Measurements from ENCODE around the gene USP17L15. TPM values are rescaled to one million over a fixed set of nuclear protein-coding genes. Genes with fewer than 3 reads are reported as not detected.
"Not testable (repeated sequence)": the region's sequence is repeated elsewhere in the genome, so short reads cannot be mapped to it uniquely, and the experiment has no call there.

The USP17L15 gene, protein sequence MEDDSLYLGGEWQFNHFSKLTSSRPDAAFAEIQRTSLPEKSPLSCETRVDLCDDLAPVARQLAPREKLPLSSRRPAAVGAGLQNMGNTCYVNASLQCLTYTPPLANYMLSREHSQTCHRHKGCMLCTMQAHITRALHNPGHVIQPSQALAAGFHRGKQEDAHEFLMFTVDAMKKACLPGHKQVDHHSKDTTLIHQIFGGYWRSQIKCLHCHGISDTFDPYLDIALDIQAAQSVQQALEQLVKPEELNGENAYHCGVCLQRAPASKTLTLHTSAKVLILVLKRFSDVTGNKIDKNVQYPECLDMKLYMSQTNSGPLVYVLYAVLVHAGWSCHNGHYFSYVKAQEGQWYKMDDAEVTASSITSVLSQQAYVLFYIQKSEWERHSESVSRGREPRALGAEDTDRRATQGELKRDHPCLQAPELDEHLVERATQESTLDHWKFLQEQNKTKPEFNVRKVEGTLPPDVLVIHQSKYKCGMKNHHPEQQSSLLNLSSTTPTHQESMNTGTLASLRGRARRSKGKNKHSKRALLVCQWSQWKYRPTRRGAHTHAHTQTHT
- total RNA-seq = not detected

DNA sequence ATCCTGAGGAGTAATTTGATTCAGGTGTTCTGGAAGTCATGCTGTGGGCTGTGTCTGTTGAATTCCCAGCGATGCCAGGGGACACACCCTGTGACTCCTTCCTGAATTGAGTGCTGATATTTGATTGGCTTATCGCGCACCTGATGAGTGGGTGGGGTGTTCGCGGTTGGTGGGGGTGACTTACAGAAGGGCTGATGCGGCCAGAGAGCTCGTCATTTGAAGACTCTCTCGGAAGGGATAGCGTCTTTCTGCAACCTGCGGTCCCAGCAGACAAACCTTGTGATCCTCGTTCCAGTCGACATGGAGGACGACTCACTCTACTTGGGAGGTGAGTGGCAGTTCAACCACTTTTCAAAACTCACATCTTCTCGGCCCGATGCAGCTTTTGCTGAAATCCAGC, at the start of gene USP17L15:
TSS of gene USP17L15 (plus strand) at position 301 of the 400 bp plus-strand sequence. CDS start at position 301, 0 bp downstream.
- H3K4me3 Mint-ChIP-seq; CTCF ChIA-PET; ATAC-seq; H3K4me1 Mint-ChIP-seq; H3K9me3 Mint-ChIP-seq (ENCODE audit: low read depth); H3K27ac Mint-ChIP-seq; H3K27me3 Mint-ChIP-seq; H3K36me3 Mint-ChIP-seq; DNase-seq: not testable (repeated sequence)

DNA sequence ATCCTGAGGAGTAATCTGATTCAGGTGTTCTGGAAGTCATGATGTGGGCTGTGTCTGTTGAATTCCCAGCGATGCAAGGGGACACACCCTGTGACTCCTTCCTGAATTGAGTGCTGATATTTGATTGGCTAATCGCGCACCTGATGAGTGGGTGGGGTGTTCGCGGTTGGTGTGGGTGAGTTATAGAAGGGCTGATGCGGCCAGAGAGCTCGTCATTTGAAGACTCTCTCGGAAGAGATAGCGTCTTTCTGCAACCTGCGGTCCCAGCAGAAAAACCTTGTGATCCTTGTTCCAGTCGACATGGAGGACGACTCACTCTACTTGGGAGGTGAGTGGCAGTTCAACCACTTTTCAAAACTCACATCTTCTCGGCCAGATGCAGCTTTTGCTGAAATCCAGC, 23.8 kb upstream of the USP17L15 start, which contains the start of gene USP17L10:
TSS of gene USP17L10 (plus strand) at position 301 of the 400 bp plus-strand sequence. CDS start at position 301, 0 bp downstream.
- H3K27ac Mint-ChIP-seq; CTCF ChIA-PET; H3K36me3 Mint-ChIP-seq; H3K4me1 Mint-ChIP-seq; H3K4me3 Mint-ChIP-seq; H3K27me3 Mint-ChIP-seq; ATAC-seq; DNase-seq; H3K9me3 Mint-ChIP-seq (ENCODE audit: low read depth): not testable (repeated sequence)

DNA sequence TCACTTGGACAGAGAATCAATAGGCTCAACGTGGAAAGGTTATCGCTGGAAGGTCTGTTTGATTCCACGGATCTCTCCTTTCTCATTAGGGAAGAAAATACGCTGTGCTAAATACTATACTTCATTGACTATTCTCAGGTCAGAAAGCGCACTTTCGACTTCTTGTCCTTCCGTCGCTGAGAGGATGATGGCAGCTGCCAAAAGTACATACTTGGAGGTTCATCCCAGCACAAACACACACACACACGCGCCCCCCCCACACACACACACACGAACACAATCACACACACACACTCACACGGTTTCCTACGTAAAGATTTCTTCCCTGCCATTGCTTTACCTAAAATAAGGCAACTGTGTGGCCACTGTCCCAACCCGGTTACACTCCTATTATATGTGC, 19.5 kb upstream of the USP17L15 start:
- H3K4me1 Mint-ChIP-seq = not testable (repeated sequence)
- DNase-seq = peak; percentile 19

DNA sequence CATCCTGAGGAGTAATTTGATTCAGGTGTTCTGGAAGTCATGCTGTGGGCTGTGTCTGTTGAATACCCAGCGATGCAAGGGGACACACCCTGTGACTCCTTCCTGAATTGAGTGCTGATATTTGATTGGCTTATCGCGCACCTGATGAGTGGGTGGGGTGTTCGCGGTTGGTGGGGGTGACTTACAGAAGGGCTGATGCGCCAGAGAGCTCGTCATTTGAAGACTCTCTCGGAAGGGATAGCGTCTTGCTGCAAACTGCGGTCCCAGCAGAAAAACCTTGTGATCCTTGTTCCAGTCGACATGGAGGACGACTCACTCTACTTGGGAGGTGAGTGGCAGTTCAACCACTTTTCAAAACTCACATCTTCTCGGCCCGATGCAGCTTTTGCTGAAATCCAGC, 19.1 kb upstream of the USP17L15 start, which contains the start of gene USP17L11:
TSS of gene USP17L11 (plus strand) at position 301 of the 400 bp plus-strand sequence. CDS start at position 301, 0 bp downstream.
- H3K4me1 Mint-ChIP-seq; H3K9me3 Mint-ChIP-seq (ENCODE audit: low read depth); H3K27me3 Mint-ChIP-seq; H3K27ac Mint-ChIP-seq; CTCF ChIA-PET; H3K4me3 Mint-ChIP-seq; DNase-seq; ATAC-seq; H3K36me3 Mint-ChIP-seq: not testable (repeated sequence)

More for the DNA sequence above, 19.5 kb upstream of the USP17L15 start:
- H3K27ac Mint-ChIP-seq; H3K9me3 Mint-ChIP-seq (ENCODE audit: low read depth); CTCF ChIA-PET; ATAC-seq; H3K27me3 Mint-ChIP-seq; H3K4me3 Mint-ChIP-seq; H3K36me3 Mint-ChIP-seq: not testable (repeated sequence)

DNA sequence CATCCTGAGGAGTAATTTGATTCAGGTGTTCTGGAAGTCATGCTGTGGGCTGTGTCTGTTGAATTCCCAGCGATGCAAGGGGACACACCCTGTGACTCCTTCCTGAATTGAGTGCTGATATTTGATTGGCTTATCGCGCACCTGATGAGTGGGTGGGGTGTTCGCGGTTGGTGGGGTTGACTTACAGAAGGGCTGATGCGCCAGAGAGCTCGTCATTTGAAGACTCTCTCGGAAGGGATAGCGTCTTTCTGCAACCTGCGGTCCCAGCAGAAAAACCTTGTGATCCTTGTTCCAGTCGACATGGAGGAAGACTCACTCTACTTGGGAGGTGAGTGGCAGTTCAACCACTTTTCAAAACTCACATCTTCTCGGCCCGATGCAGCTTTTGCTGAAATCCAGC, 14.3 kb upstream of the USP17L15 start, which contains the start of gene USP17L12:
TSS of gene USP17L12 (plus strand) at position 301 of the 400 bp plus-strand sequence. CDS start at position 301, 0 bp downstream.
- H3K4me1 Mint-ChIP-seq; H3K36me3 Mint-ChIP-seq; H3K27ac Mint-ChIP-seq; CTCF ChIA-PET; H3K4me3 Mint-ChIP-seq; H3K9me3 Mint-ChIP-seq (ENCODE audit: low read depth); ATAC-seq; H3K27me3 Mint-ChIP-seq; DNase-seq: not testable (repeated sequence)

DNA sequence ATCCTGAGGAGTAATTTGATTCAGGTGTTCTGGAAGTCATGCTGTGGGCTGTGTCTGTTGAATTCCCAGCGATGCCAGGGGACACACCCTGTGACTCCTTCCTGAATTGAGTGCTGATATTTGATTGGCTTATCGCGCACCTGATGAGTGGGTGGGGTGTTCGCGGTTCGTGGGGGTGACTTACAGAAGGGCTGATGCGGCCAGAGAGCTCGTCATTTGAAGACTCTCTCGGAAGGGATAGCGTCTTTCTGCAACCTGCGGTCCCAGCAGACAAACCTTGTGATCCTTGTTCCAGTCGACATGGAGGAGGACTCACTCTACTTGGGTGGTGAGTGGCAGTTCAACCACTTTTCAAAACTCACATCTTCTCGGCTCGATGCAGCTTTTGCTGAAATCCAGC, 9.6 kb upstream of the USP17L15 start, which contains the start of gene USP17L13:
TSS of gene USP17L13 (plus strand) at position 301 of the 400 bp plus-strand sequence. CDS start at position 301, 0 bp downstream.
- H3K36me3 Mint-ChIP-seq; H3K27me3 Mint-ChIP-seq; ATAC-seq; DNase-seq; H3K4me1 Mint-ChIP-seq; H3K9me3 Mint-ChIP-seq (ENCODE audit: low read depth); H3K27ac Mint-ChIP-seq; CTCF ChIA-PET; H3K4me3 Mint-ChIP-seq: not testable (repeated sequence)

DNA sequence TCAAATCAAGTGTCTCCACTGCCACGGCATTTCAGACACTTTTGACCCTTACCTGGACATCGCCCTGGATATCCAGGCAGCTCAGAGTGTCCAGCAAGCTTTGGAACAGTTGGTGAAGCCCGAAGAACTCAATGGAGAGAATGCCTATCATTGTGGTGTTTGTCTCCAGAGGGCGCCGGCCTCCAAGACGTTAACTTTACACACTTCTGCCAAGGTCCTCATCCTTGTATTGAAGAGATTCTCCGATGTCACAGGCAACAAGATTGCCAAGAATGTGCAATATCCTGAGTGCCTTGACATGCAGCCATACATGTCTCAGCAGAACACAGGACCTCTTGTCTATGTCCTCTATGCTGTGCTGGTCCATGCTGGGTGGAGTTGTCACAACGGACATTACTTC, 3.9 kb upstream of the USP17L15 start:
- not testable (repeated sequence) for H3K9me3 Mint-ChIP-seq (ENCODE audit: low read depth)
- peak; percentile 36 for DNase-seq

DNA sequence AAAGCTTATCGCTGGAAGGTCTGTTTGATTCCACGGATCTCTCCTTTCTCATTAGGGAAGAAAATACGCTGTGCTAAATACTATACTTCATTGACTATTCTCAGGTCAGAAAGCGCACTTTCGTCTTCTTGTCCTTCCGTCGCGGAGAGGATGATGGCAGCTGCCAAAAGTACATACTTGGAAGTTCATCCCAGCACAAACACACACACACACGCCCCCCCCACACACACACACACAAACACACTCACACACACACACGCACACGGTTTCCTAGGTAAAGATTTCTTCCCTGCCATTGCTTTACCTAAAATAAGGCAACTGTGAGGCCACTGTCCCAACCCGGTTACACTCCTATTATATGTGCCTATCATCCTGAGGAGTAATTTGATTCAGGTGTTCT, 4.3 kb downstream of the USP17L15 start:
- H3K4me1 Mint-ChIP-seq; H3K9me3 Mint-ChIP-seq (ENCODE audit: low read depth); H3K36me3 Mint-ChIP-seq; H3K27ac Mint-ChIP-seq; H3K4me3 Mint-ChIP-seq; CTCF ChIA-PET; H3K27me3 Mint-ChIP-seq; ATAC-seq; DNase-seq: not testable (repeated sequence)

More for the DNA sequence above, 3.9 kb upstream of the USP17L15 start:
- H3K27ac Mint-ChIP-seq, H3K27me3 Mint-ChIP-seq, H3K36me3 Mint-ChIP-seq, H3K4me3 Mint-ChIP-seq, CTCF ChIA-PET, ATAC-seq, H3K4me1 Mint-ChIP-seq: not testable (repeated sequence)

DNA sequence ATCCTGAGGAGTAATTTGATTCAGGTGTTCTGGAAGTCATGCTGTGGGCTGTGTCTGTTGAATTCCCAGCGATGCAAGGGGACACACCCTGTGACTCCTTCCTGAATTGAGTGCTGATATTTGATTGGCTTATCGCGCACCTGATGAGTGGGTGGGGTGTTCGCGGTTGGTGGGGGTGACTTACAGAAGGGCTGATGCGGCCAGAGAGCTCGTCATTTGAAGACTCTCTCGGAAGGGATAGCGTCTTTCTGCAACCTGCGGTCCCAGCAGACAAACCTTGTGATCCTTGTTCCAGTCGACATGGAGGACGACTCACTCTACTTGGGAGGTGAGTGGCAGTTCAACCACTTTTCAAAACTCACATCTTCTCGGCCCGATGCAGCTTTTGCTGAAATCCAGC, 9.4 kb downstream of the USP17L15 start, which contains the start of gene USP17L17:
TSS of gene USP17L17 (plus strand) at position 301 of the 400 bp plus-strand sequence. CDS start at position 301, 0 bp downstream.
- H3K9me3 Mint-ChIP-seq (ENCODE audit: low read depth); H3K36me3 Mint-ChIP-seq; CTCF ChIA-PET; H3K27ac Mint-ChIP-seq; H3K27me3 Mint-ChIP-seq; ATAC-seq; DNase-seq; H3K4me3 Mint-ChIP-seq; H3K4me1 Mint-ChIP-seq: not testable (repeated sequence)

DNA sequence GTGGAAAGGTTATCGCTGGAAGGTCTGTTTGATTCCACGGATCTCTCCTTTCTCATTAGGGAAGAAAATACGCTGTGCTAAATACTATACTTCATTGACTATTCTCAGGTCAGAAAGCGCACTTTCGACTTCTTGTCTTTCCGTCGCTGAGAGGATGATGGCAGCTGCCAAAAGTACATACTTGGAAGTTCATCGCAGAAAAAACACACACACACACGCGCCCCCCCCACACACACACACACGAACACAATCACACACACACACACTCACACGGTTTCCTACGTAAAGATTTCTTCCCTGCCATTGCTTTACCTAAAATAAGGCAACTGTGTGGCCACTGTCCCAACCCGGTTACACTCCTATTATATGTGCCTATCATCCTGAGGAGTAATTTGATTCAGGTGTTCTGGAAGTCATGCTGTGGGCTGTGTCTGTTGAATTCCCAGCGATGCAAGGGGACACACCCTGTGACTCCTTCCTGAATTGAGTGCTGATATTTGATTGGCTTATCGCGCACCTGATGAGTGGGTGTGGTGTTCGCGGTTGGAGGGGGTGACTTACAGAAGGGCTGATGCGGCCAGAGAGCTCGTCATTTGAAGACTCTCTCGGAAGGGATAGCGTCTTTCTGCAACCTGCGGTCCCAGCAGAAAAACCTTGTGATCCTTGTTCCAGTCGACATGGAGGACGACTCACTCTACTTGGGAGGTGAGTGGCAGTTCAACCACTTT, 13.9 kb downstream of the USP17L15 start, which contains the start of gene USP17L18:
TSS of gene USP17L18 (plus strand) at position 678 of the 728 bp plus-strand sequence. CDS start at position 678, 0 bp downstream.
- H3K36me3 Mint-ChIP-seq; H3K27me3 Mint-ChIP-seq; H3K4me3 Mint-ChIP-seq; H3K9me3 Mint-ChIP-seq (ENCODE audit: low read depth); H3K27ac Mint-ChIP-seq; CTCF ChIA-PET; ATAC-seq; H3K4me1 Mint-ChIP-seq: not testable (repeated sequence)
- peak; percentile 40 for DNase-seq

DNA sequence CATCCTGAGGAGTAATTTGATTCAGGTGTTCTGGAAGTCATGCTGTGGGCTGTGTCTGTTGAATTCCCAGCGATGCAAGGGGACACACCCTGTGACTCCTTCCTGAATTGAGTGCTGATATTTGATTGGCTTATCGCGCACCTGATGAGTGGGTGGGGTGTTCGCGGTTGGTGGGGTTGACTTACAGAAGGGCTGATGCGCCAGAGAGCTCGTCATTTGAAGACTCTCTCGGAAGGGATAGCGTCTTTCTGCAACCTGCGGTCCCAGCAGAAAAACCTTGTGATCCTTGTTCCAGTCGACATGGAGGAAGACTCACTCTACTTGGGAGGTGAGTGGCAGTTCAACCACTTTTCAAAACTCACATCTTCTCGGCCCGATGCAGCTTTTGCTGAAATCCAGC, 18.9 kb downstream of the USP17L15 start, which contains the start of gene USP17L19:
TSS of gene USP17L19 (plus strand) at position 301 of the 400 bp plus-strand sequence. CDS start at position 301, 0 bp downstream.
- DNase-seq; ATAC-seq; H3K9me3 Mint-ChIP-seq (ENCODE audit: low read depth); H3K27me3 Mint-ChIP-seq; H3K27ac Mint-ChIP-seq; CTCF ChIA-PET; H3K4me1 Mint-ChIP-seq; H3K36me3 Mint-ChIP-seq; H3K4me3 Mint-ChIP-seq: not testable (repeated sequence)

DNA sequence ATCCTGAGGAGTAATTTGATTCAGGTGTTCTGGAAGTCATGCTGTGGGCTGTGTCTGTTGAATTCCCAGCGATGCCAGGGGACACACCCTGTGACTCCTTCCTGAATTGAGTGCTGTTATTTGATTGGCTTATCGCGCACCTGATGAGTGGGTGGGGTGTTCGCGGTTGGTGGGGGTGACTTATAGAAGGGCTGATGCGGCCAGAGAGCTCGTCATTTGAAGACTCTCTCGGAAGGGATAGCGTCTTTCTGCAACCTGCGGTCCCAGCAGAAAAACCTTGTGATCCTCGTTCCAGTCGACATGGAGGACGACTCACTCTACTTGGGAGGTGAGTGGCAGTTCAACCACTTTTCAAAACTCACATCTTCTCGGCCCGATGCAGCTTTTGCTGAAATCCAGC, 23.6 kb downstream of the USP17L15 start, which contains the start of gene USP17L20:
TSS of gene USP17L20 (plus strand) at position 301 of the 400 bp plus-strand sequence. CDS start at position 301, 0 bp downstream.
- CTCF ChIA-PET; H3K36me3 Mint-ChIP-seq; ATAC-seq; H3K27ac Mint-ChIP-seq; H3K4me3 Mint-ChIP-seq; H3K4me1 Mint-ChIP-seq; DNase-seq; H3K27me3 Mint-ChIP-seq; H3K9me3 Mint-ChIP-seq (ENCODE audit: low read depth): not testable (repeated sequence)

DNA sequence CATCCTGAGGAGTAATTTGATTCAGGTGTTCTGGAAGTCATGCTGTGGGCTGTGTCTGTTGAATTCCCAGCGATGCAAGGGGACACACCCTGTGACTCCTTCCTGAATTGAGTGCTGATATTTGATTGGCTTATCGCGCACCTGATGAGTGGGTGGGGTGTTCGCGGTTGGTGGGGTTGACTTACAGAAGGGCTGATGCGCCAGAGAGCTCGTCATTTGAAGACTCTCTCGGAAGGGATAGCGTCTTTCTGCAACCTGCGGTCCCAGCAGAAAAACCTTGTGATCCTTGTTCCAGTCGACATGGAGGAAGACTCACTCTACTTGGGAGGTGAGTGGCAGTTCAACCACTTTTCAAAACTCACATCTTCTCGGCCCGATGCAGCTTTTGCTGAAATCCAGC, 28.4 kb downstream of the USP17L15 start, which contains the start of gene USP17L21:
TSS of gene USP17L21 (plus strand) at position 301 of the 400 bp plus-strand sequence. CDS start at position 301, 0 bp downstream.
- DNase-seq; H3K36me3 Mint-ChIP-seq; H3K9me3 Mint-ChIP-seq (ENCODE audit: low read depth); H3K4me3 Mint-ChIP-seq; H3K27ac Mint-ChIP-seq; H3K4me1 Mint-ChIP-seq; ATAC-seq; H3K27me3 Mint-ChIP-seq; CTCF ChIA-PET: not testable (repeated sequence)

Data from activated CD8-positive, alpha-beta memory T cell treated with anti-CD3 and anti-CD28 coated beads, Interleukin-2, amount 10 ng/mL, durations not matched to agents 7 days and 5 days (primary cell).